Panc1 (cell line): ENCODE data around the gene NMRAL1. TPM values are rescaled to one million over a fixed set of nuclear protein-coding genes. Genes with fewer than 3 reads are reported as not detected.
A peak's percentile ranks its signal among the peaks of the same experiment; 100 is the strongest.

ENCODE experiments used
- ATAC-seq: fragments of 200-7000 bp; cut with Tn5 transposase; 2 replicates; pipeline ENCODE4 v1.9.1; 2020; ENCODE audit warnings: mild to moderate bottlenecking, moderate library complexity
- BruUV-seq: library from RNA; stranded (reverse); fragments of 400-500 nt; replicated peaks from 2 replicates; lab custom pipeline; 2021; lab: Mats Ljungman, UMichigan
- CTCF ChIA-PET: fragments of 300-600 bp; sonication (Branson Sonifier 250); formaldehyde crosslinking; loops from one replicate; lab custom pipeline; 2022; ENCODE audit warnings: antibody characterized with exemption; lab: Charles Lee
- POLR2A ChIA-PET: fragments of 300-600 bp; sonication (Branson Sonifier 250); formaldehyde crosslinking; loops from one replicate; lab custom pipeline; 2022; ENCODE audit warnings: antibody characterized with exemption; lab: Charles Lee
- DNase-seq: peaks from one replicate; pipeline ENCODE4 v3.0.0-alpha.2; 2010; ENCODE audit warnings: low read depth, low spot score
- H3K27ac ChIP-seq: 2 replicates; pipeline ENCODE4 v1.5.1; 2011; ENCODE audit warnings: mild to moderate bottlenecking, low read length, inconsistent platforms
- H3K27me3 ChIP-seq: fragments of 200-500 bp; sonication (Bioruptor generic); 2 replicates; pipeline ENCODE4 v1.6.0; 2014; ENCODE audit warnings: low read length, inconsistent platforms; ENCODE audit not compliant: control insufficient read depth, insufficient read depth
- H3K36me3 ChIP-seq: fragments of 200-500 bp; sonication (Bioruptor generic); 2 replicates; pipeline ENCODE4 v1.5.1; 2014; ENCODE audit warnings: inconsistent platforms, mild to moderate bottlenecking, low read length, moderate library complexity; ENCODE audit not compliant: control insufficient read depth, insufficient read depth
- H3K4me1 ChIP-seq: 2 replicates; pipeline ENCODE4 v1.5.1; 2011; ENCODE audit warnings: inconsistent platforms, mild to moderate bottlenecking, low read length, moderate library complexity; ENCODE audit not compliant: control insufficient read depth, insufficient read depth
- H3K4me3 ChIP-seq, 2 experiments: 2 replicates each; pipeline ENCODE4 v1.5.1; 2011 to 2012; ENCODE audit warnings: low read depth in 2 of 2, low read length in 2 of 2, mild to moderate bottlenecking in 2 of 2, inconsistent platforms in 1 of 2, moderate library complexity in 1 of 2
- H3K9me3 ChIP-seq: fragments of 200-500 bp; sonication (Bioruptor generic); 2 replicates; pipeline ENCODE4 v1.5.1; 2014; ENCODE audit warnings: low read depth, mild to moderate bottlenecking, inconsistent platforms, low read length, moderate library complexity; ENCODE audit not compliant: control insufficient read depth, insufficient read depth
- CTCF ChIP-seq: fragments of 450-650 bp; IDR thresholded peaks from 2 replicates; pipeline ENCODE4 v1.5.1; 2017; ENCODE audit warnings: mild to moderate bottlenecking
- POLR2AphosphoS5 ChIP-seq: IDR thresholded peaks from 2 replicates; pipeline ENCODE4 v1.6.1; 2012; ENCODE audit warnings: mild to moderate bottlenecking, low read depth, low read length, moderate library complexity
- REST ChIP-seq, 2 experiments: IDR thresholded peaks; 2 replicates each; pipeline ENCODE4 v1.6.1; 2011 to 2012; ENCODE audit warnings: low read depth in 2 of 2, control low read depth in 1 of 2, low read length in 1 of 2, mild to moderate bottlenecking in 1 of 2, moderate library complexity in 1 of 2; ENCODE audit not compliant: insufficient read depth in 1 of 2
- SIN3A ChIP-seq: IDR thresholded peaks from 2 replicates; pipeline ENCODE4 v1.6.1; 2012; ENCODE audit warnings: low read depth, mild to moderate bottlenecking, low read length, moderate library complexity, borderline replicate concordance; ENCODE audit not compliant: insufficient read depth
- TCF7L2 ChIP-seq: IDR thresholded peaks from 2 replicates; pipeline ENCODE4 v1.6.1; 2011; ENCODE audit warnings: mild to moderate bottlenecking, low read depth, low read length, inconsistent platforms
- in situ Hi-C: cut with HindIII; loops from 2 replicates; pipeline ENCODE4 v1.10.0; 2016; ENCODE audit warnings: low sequenced_read_pairs, low pct_unique_long_range_greater_than_20kb
- intact Hi-C: fragments of 100-400 bp; cut with micrococcal nuclease; formaldehyde crosslinking; loops from one replicate; pipeline ENCODE4 v1.10.0; 2022; ENCODE audit not compliant: unreplicated experiment
- total RNA-seq: library from RNA; stranded (reverse); gene quantifications from one replicate; pipeline ENCODE4 v1.2.1, GENCODE V29; 2021; ENCODE audit not compliant: unreplicated experiment

Gene NMRAL1
- total RNA-seq, 1 experiment from 2014 or later = 109 TPM

GRCh38 chr16:4495766-4496165, 21.3 kb upstream of the NMRAL1 start:
- no peaks in the 10 kb centered on the region for H3K9me3 ChIP-seq
- peaks cover 21% of the 10 kb centered on the region for H3K4me1 ChIP-seq
- in situ Hi-C loops = no loop called here
- intact Hi-C loops = no loop called here
- ChIA-PET POLR2A (no interaction called here), CTCF (interaction anchor here (0.7 kb wide), 1 partner anchor 11 kb away, joined by 5 read pairs; no protein-coding TSS in a partner anchor)
- DNase-seq = no peak
- no peak overlapping the region for H3K4me3 ChIP-seq
- H3K27ac ChIP-seq = no peak overlapping the region
- no TSS peak for BruUV-seq
- no peak for ATAC-seq
- no peaks in the 10 kb centered on the region for H3K27me3 ChIP-seq
- no peaks in the 10 kb centered on the region for H3K36me3 ChIP-seq
- TF ChIP-seq TCF7L2 (no peak), REST (IDR thresholded peaks at IDR 0.05; ENCODE audit: insufficient read depth in 1 of 2, low read depth in 2 of 2, low read length in 1 of 2) (no peak), POLR2AphosphoS5 (no peak), SIN3A (no peak), CTCF (no peak)

- POLR2A ChIA-PET = no interaction called here
- Histone ChIP-seq H3K27me3 (no peaks in the 10 kb centered on the region), H3K4me1 (peaks cover 12% of the 10 kb centered on the region), H3K27ac (no peak overlapping the region), H3K4me3 (no peak overlapping the region), H3K36me3 (no peaks in the 10 kb centered on the region), H3K9me3 (no peaks in the 10 kb centered on the region)
- no peak for DNase-seq
- TF ChIP-seq TCF7L2 = no peak
- TF ChIP-seq REST (IDR thresholded peaks at IDR 0.05; ENCODE audit: insufficient read depth in 1 of 2, low read depth in 2 of 2, low read length in 1 of 2) = no peak
- no peak for TF ChIP-seq CTCF
- no peak for TF ChIP-seq SIN3A
- no peak for TF ChIP-seq POLR2AphosphoS5
- CTCF ChIA-PET = no interaction called here
- no TSS peak for BruUV-seq
- peak; percentile 70 for ATAC-seq
- intact Hi-C loops (no loop called here), in situ Hi-C loops (no loop called here)
These were observed 20.5 kb upstream of the NMRAL1 start for GRCh38 chr16:4494746-4495490.
